ENCODE measurements around the gene ASTN2.
"Not testable (repeated sequence)": the region's sequence is repeated elsewhere in the genome, so short reads cannot be mapped to it uniquely, and the experiment has no call there.

Gene ASTN2

GRCh38 chr9:116479056-116479544 is 935.8 kb downstream of the ASTN2 start:
- in situ Hi-C loops (cut with MboI; ENCODE audit: low sequenced_read_pairs) = no loop called here

DNA sequence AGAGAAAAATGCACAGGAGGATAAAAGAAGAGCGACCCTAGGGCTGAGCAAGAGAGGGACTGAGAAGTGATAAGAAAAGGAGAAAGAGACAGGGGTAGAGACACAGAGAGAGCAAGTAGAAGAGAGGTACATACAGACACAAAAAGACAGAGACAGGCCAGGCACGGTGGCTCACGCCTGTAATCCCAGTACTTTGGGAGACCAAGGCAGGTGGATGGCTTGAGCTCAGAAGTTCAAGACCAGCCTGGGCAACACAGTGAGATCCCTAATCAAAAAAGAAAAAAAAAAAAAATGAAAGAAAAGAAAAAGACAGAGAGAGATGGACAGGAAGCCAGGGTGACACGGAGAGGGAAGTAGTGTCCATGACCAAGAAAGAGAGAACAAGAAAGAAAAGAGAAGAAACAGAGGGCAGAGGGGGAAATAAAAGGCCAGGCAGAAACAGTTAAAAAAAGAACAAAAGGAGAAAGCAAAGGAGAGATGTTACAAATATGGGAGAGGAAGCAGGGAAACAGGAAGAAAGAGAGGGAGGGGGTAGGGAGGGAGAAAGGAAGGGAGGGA is 937.2 kb downstream of the ASTN2 start:
- in situ Hi-C loops (cut with MboI; ENCODE audit: low sequenced_read_pairs) = no loop called here

DNA sequence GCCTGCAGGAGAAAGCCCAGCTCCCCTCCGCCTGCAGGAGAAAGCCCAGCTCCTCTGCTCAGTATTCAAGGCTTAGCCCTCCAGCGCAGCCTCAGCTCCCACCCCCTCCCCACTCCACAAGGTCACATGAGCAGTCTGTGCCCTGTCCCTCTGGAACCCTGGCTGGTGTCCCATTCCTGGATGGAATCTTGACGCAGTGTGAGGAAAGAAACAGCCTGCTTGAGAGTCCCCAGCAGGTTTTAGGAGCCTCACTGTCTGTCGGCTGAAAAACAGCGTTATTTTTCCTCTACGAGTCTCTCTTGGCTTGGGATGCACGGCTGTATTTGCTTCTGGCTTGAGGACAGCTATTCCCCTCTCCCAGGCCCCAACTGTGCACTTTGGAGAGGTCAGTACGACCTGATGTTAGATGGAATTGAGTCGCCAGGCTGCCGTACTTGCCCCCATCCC is 937.9 kb downstream of the ASTN2 start:
- in situ Hi-C loops (cut with MboI; ENCODE audit: low sequenced_read_pairs) = no loop called here

- in situ Hi-C loops (cut with MboI; ENCODE audit: low sequenced_read_pairs) = no loop called here
Observed at GRCh38 chr9:116476002-116476401, 938.9 kb downstream of the ASTN2 start.

DNA sequence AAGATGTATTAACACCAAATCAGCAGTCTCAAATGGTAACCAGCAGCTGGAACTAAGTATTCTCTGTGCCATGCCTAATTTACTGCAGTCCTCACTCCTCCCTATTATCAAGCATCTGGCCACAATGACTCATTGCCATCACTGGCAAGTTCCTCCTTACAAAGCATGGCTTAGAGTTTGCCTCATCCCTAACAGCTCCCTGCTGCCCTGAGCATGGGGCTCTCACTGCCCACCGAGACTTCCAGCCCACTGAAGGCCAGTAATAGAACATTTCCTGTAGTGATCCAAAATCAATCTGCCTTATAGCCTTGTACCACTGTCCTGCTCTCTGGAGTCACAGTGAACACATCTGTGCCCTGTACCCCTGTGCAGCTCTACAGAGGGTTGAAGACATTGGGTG is 939.7 kb downstream of the ASTN2 start:
- in situ Hi-C loops (cut with MboI; ENCODE audit: low sequenced_read_pairs) = no loop called here

DNA sequence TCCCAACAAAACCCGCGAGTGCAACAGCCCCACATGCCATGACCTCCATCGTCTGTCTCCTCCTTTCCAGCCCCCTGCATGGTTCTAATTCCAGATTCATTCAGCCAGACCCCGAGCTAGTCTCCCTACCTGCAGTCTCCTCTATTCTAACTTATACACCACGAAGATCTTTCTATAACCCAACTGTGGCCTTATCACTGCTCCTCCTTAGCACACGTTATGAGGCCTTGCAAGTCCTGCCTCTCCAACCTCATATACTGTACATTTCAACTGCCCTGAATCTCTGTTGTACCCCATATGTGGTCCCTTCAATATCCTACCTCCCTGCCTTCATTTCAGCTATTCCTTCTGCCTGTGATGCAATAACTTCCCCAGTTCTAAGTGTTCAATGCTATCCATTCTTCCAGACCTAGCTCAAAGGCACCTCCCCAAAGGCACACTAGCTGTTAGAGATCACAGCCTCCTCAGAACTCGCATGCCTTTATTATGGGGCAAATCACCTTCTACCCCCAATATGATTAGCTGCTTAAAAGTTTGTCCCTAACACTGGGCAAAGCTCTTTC is 942.8 kb downstream of the ASTN2 start:
- in situ Hi-C loops (cut with MboI; ENCODE audit: low sequenced_read_pairs) = no loop called here

DNA sequence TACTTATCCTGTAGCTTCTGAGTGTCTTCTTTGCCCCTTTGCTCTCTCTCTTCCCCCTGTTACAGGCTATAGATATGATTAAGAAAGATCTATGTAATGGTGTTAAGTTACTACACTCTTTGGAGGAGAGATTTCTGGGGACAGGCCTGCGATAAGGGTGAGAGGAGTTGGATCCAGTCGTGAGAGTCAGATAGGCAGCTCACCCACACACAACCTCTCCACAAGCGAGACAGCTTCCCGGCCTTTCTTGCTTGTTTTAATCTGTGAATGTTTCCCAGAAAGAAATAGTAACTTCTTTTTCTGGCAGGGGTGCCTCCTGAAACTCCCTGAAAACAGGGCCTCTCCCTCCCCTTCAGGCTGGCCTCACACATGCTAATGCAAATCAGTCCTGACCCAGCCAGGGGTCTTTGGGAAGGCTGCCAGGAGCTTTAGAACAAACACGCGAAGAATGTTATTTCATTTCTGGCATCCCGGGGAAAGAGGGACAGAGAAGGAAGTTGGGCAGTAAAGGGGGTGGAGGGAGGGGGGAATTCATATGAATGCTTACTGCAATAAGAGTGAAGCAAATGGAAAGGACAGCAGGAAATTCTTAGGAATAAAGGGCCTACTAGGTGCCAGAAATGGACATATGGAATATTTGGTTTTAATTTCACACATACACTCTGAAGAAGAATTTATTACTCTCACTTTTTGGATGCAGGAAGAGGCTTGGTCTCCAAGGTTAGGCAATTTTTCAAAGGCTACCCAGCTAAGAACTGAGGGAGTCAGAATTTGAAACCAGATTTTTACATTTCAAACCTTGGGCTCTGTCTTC is 943.6 kb downstream of the ASTN2 start:
- in situ Hi-C loops (cut with MboI; ENCODE audit: low sequenced_read_pairs) = no loop called here

DNA sequence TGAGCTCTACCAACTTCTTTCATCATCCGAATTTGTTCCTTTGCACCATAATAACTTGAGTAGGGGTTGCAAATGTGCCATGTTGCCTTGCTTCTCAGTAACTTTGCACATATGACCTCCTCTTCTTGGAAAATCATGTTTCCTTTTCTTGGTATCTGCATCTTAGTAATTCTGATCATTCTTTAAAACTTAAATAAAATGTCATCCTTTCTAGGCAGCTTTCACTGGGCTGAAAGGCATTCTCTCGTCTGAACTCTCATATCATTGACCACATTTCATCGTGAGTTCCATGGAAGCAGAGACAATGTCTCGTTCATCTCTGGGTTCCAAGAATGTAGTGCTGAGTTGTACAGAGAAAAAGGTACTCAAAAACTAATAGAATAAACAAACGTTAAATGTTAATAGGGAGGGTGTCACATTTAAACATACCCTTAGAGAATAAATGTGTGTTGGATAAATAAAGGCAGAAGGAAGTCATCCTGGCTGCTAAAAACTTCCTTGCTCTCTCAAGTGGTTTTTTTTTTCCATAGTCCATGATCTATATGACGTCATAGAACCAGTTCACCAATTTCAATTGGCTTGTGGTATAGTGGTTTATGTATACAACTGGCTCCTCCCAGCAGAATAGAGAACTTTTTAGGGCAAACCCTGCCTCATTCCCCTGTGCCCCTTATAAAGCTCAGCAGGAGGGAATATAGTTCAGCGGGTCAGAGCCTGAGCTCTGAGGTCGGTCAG is 945.9 kb downstream of the ASTN2 start:
- in situ Hi-C loops (cut with MboI; ENCODE audit: low sequenced_read_pairs) = no loop called here

DNA sequence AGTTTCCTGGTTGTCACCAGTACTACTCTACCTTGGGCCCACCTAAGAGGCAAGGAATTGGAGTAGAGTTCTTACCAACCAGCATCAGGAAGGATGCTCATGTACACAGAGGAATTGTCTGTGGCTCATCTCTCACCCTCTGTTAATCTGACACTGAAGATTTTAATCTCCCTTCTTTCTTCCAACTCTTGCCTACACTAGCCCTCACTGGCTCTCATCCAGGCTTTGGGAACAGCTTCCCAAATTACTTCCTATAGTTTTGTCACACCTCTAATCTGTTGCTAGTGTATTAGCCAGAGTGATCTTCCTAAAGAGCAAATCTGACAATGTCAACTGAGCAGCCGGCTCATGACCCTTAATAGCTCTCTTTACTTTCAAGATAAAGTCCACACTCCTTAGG is 946.5 kb downstream of the ASTN2 start:
- in situ Hi-C loops (cut with MboI; ENCODE audit: low sequenced_read_pairs) = no loop called here

DNA sequence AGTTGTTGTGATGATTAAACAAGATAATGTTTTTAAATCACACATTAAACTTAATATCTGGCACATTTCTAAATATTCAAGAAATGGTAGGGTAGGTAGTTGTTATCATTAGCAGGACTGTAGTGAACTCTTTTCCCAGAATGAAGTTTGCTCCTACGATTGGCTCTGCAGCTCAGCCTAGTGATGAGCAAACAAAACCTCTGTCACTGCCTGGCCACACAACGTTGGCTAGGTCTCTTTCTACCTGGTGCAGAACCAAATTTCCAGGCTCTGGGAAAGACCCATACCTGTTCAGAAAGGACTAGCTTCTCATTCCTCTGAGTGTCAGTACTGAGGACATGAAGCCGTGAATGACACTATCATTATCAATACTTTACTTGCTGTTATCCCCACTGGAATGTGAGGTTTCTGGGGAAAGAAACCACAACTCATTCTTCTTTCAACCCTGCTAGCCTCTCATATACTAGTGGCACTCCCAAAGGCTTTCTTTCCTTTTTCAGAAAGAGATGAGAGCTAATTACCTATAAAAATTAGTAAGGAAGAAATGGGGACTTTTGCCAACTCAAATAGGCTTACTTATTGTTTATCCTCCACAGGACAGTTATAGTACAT is 947.0 kb downstream of the ASTN2 start:
- in situ Hi-C loops (cut with MboI; ENCODE audit: low sequenced_read_pairs) = no loop called here

DNA sequence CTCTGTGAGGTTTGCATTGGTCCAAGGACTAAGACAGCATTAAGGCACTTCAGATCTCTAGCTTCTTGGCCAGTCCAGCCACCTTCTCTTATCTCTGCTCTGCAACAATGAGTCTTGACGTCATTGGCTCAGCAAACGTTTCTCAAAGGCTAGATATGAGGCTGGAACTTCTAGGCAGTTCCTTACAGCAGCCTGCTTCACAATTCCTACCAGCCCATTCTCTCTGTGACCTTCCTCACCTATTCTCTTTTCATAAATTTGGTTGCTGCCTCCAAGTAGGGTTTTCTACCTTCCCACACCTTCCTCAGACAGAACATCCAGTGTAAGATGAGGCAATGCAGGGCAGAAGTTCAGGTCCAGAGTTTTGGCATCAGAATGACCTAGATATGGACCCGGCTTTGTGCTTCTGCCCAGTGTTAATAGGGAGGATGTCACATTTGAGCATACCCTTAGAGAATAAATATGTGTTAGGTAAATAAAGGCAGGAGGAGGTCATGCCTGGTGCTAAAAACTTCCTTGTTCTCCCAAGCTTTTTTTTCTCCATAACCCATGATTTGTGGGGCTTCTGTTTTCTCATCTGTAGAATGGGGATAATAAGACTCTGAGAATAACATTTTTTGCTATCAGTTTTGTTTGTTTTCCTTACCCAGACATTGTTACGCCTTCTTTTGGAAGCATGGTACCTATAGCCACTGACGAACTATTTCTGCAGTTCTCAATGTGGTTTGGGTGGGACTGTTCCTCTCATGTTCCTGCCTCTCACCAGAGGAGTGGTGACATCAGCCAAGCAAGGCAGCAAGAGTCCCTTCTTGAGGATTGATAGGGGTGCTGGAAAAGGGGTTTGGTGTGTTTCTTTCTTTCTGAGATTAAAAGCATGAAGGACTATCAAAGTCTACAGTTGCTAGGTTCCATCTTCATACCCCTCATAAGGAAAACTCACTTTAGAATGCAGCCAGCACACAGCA is 948.3 kb downstream of the ASTN2 start:
- in situ Hi-C loops (cut with MboI; ENCODE audit: low sequenced_read_pairs) = no loop called here

DNA sequence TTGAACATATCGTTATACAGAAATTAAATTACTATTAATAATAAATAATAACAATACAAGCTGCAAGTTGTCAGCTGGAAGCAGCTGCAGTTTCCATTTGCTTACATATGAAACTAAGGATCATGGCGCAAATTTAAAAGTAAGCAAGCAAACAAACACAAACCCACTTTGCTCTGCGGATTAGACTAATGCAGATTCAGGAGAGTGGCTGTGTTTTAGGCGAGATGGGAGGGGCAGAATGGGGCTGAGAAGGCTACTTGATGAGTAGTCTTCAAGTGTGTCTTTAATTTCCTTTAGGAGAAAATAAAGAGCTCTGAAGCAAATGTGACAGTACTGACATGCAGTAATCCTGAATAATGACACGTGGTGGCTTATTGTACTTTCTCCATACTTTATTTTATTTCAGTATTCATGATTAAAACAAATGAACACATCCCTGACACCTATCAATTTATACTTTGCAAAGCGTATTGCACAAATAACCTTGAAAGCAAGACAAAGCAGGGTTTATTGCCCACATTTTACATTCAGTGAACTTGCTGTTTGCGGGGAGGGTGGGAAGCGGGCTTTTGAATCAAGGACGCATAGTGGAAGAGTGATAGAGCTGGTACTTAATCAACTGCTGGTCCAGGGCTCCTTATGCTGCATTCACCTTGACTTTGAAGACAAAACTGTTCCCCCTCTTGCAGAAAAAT is 949.1 kb downstream of the ASTN2 start:
- in situ Hi-C loops (cut with MboI; ENCODE audit: low sequenced_read_pairs) = no loop called here

- in situ Hi-C loops (cut with MboI; ENCODE audit: low sequenced_read_pairs) = no loop called here
Observed at GRCh38 chr9:116464987-116465571, 949.8 kb downstream of the ASTN2 start.

DNA sequence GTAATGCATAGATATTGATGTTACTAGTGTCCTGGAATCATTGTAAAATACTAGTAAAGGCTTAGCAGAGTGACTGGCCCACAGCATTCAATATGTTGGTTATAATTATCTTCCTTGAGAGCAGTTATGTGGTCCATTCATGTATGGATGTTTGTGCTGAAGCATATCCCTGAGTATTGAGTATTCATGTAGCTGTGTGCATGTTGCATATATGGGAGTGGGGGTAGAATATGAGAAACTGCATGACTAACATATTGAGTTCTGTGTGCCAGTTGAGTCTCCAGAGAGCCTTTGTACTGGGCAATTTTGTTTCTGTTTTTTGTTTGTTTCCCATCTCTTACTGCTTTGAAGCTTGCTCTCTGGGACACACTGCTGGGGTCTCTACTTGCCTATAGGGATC is 950.4 kb downstream of the ASTN2 start:
- in situ Hi-C loops (cut with MboI; ENCODE audit: low sequenced_read_pairs) = no loop called here

DNA sequence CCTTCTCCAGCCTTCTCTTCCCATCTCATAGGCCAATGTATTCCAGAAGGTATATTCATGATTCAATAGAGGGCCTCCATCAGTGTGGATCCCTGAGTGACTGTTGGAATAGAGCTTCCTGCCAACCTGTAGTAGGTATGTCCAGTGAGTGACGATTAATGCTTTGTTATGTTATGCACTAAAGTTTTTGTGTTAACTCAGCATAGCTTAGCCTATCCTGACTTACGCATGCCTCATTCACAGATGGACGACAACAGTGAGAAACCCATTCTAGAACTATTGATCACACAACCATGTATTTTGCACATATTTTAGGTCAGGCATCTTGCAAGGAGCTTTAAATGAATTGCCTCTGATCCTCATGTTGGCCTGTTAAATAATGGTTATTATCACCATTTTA is 953.2 kb downstream of the ASTN2 start:
- in situ Hi-C loops (cut with MboI; ENCODE audit: low sequenced_read_pairs) = no loop called here

DNA sequence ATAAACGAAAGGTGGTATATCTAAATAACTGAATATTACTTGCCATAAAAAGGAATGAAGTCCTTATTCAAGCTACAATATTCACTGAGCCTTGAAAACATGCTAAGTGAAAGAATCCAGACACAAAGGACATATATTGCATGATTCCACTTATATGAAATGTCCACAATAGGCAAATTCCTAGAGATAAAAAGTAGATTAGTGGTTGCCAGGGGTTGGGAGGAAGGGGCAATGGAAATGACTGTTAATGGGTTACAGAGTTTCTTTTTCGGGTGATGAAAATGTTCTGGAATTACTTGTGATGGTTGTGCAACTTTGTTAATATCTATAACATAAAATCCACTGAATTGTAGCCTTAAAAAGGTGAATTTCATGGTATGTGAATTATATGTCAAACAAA is 954.8 kb downstream of the ASTN2 start:
- in situ Hi-C loops (cut with MboI; ENCODE audit: low sequenced_read_pairs) = no loop called here

- in situ Hi-C loops (cut with MboI; ENCODE audit: low sequenced_read_pairs) = no loop called here
Observed at GRCh38 chr9:116459576-116459975, 955.3 kb downstream of the ASTN2 start.

GRCh38 chr9:116456490-116457088 is 958.3 kb downstream of the ASTN2 start:
- in situ Hi-C loops (cut with MboI; ENCODE audit: low sequenced_read_pairs) = no loop called here

GRCh38 chr9:116454539-116454938 is 960.3 kb downstream of the ASTN2 start:
- in situ Hi-C loops (cut with MboI; ENCODE audit: low sequenced_read_pairs) = not testable (repeated sequence)
